ENCODE measurements around the gene SCARB1.
A peak's percentile ranks its signal among the peaks of the same experiment; 100 is the strongest.

Gene SCARB1

DNA sequence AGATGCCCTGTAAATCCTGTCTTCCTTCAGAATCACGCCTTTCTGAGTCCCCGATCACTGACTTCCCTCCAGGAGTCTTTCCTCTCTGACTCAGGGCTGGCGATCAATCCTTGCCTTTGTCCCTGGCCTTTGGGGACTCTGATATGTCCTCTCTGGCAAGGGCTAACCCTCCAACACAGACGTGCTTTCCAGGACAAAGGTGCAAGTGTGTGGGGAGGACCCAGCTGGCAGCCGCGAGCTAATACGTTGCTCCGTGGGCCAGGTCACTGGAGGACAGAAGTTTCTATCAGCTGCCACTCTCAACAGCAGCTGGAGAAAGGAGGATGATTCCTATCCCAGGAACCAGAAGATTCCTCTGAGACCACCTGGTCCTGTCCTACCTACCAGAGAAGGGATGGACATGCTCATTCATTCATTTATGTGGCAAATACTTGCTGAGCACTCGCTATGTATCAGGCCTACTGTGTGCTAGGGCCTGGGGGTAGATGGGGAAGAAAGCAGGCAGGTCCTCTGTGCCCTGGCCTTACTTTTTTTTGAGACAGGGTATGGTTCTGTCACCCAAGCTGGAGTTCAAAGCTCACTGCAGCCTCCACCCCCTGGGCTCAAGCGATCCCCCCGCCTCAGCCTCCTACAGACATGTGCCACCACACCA, 8.5 kb upstream of the SCARB1 start:
- no peak for TF ChIP-seq CTCF (conservative IDR thresholded peaks at IDR 0.05; ENCODE audit: control insufficient read depth, insufficient read depth, low read depth, low read length)
- no peak overlapping the region for H3K4me3 ChIP-seq (ENCODE audit: control insufficient read depth, low read depth, low read length)
- no peak for DNase-seq (ENCODE audit: low read depth)

DNA sequence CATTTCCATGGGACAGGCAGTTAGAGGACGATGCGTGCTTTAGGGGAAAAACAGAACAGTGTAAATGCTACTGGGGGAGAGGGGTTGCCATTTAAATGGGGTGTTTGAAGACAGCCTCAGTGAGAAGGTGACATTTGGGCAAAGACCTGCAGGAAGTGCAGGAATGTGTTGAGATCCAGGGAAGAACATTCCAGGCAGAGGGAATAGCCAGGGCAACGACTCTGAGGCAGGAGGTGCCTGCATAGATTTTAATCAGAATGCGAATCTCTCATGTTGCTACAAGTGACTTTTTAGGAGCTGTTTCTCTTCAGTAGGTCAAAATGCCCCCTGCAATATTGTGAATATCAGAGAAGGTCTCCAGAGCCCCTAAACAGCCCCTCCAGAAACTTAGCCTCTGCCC, 7.6 kb upstream of the SCARB1 start:
- no peak for TF ChIP-seq CTCF (conservative IDR thresholded peaks at IDR 0.05; ENCODE audit: control insufficient read depth, insufficient read depth, low read depth, low read length)
- no peak overlapping the region for H3K4me3 ChIP-seq (ENCODE audit: control insufficient read depth, low read depth, low read length)
- DNase-seq (ENCODE audit: low read depth) = no peak

DNA sequence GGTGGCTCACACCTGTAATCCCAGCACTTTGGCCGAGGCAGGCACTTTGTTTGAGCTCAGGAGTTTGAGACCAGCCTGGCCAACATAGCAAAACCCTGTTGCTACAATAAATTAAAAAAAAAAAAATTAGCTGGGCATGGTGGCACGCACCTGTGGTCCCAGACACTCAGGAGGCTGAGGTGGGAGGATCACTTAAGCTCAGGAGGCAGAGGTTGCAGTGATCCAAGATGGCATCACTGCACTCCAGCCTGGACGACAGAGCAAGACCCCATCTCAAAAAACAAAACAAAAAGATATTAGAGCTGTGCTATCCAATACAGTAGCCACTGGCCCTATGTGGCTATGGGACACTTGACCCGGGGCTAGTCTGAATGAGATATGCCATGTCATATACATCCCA, 6.9 kb upstream of the SCARB1 start:
- TF ChIP-seq CTCF (conservative IDR thresholded peaks at IDR 0.05; ENCODE audit: control insufficient read depth, insufficient read depth, low read depth, low read length) = no peak
- no peak for DNase-seq (ENCODE audit: low read depth)
- H3K4me3 ChIP-seq (ENCODE audit: control insufficient read depth, low read depth, low read length) = no peak overlapping the region

DNA sequence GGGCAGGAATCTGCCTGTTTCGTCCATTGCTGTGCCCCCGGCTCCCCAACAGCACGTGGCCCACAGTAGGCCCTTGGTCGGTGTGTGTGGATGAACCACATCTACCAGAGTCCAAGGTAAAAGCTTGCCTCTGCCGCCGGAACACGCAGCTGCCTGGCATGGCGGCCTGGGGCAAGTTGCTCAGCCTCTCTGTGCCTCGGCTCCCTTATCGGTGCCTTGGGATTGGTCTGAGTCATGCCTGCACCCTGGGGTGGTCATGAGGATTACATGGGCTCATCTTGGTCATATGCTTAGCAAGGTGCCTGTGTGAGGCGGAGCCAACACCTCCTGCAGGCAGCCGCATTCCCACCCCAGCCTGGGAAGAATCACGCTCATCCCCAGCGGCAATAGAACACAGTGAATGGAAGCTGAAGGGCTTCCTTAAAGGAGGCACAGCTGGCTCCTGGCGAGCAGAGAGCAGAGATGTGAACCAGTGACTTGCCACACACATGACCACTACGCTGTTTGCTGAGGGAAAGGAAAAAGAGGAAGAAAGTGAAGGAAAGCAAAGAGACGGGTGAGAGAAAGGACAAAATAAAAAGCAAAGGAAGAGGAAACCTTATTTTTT, 5.5 kb upstream of the SCARB1 start:
- no peak overlapping the region for H3K4me3 ChIP-seq (ENCODE audit: control insufficient read depth, low read depth, low read length)
- no peak for TF ChIP-seq CTCF (conservative IDR thresholded peaks at IDR 0.05; ENCODE audit: control insufficient read depth, insufficient read depth, low read depth, low read length)
- DNase-seq (ENCODE audit: low read depth) = no peak

- H3K4me3 ChIP-seq (ENCODE audit: control insufficient read depth, low read depth, low read length) = no peak overlapping the region
- no peak for DNase-seq (ENCODE audit: low read depth)
- TF ChIP-seq CTCF (conservative IDR thresholded peaks at IDR 0.05; ENCODE audit: control insufficient read depth, insufficient read depth, low read depth, low read length) = no peak
These were observed 4.8 kb upstream of the SCARB1 start for GRCh38 chr12:124868252-124869058.

- DNase-seq (ENCODE audit: low read depth) = peak; percentile 69
- TF ChIP-seq CTCF (conservative IDR thresholded peaks at IDR 0.05; ENCODE audit: control insufficient read depth, insufficient read depth, low read depth, low read length) = no peak
- no peak overlapping the region for H3K4me3 ChIP-seq (ENCODE audit: control insufficient read depth, low read depth, low read length)
These were observed 3.8 kb upstream of the SCARB1 start for GRCh38 chr12:124867401-124867930.

Measured in fibroblast of mammary gland (primary cell).